Vagina (tissue), 2 donors: ENCODE results near the gene RNF213.

Experiments
- POLR2A ChIP-seq, 2 donors: fragments of 450-650 bp; IDR thresholded peaks; one replicate each; pipeline ENCODE4 v1.6.1; 2017; ENCODE audit warnings: antibody characterized with exemption in 2 of 2, mild to moderate bottlenecking in 2 of 2, moderate library complexity in 2 of 2
- POLR2AphosphoS5 ChIP-seq, 2 donors: sonication (generic); formaldehyde crosslinking; IDR thresholded peaks; one replicate each; pipeline ENCODE4 v1.9.0; 2017; ENCODE audit warnings: antibody characterized with exemption in 2 of 2, mild to moderate bottlenecking in 2 of 2, low read depth in 1 of 2; ENCODE audit not compliant: insufficient read depth in 1 of 2
- TF ChIP-seq, protein P1 (sequence below), 3 experiments: fragments of 450-650 bp in 2 of 3; fragments of 200-600 bp in 1 of 3; sonication (generic) in 1 of 3; IDR thresholded peaks; one replicate each; pipeline ENCODE4 v1.5.1; 2017 to 2019; ENCODE audit warnings: antibody characterized with exemption in 3 of 3, mild to moderate bottlenecking in 2 of 3, moderate library complexity in 2 of 3

DNA sequence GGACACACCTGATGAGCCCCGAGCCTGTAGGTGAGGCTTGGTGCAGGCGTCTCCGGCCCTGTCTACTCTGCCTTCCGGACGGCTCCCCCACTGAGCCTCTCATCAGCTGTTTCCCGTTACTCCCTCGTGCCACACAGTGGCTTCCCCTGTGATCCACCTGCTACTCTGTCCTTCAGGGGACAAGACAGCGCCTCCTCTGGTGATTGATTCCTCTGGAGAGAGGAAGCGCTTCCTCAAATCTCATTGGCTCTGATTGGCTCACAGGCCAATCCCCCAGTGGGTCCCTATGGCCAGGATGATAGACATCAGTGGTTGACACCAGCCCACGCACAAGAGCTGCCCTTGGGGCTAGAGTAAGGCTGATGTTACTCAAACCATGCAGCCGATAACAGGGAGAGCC, 24.0 kb downstream of the RNF213 start:
- TF ChIP-seq, protein P1, sequence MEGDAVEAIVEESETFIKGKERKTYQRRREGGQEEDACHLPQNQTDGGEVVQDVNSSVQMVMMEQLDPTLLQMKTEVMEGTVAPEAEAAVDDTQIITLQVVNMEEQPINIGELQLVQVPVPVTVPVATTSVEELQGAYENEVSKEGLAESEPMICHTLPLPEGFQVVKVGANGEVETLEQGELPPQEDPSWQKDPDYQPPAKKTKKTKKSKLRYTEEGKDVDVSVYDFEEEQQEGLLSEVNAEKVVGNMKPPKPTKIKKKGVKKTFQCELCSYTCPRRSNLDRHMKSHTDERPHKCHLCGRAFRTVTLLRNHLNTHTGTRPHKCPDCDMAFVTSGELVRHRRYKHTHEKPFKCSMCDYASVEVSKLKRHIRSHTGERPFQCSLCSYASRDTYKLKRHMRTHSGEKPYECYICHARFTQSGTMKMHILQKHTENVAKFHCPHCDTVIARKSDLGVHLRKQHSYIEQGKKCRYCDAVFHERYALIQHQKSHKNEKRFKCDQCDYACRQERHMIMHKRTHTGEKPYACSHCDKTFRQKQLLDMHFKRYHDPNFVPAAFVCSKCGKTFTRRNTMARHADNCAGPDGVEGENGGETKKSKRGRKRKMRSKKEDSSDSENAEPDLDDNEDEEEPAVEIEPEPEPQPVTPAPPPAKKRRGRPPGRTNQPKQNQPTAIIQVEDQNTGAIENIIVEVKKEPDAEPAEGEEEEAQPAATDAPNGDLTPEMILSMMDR (IDR thresholded peaks at IDR 0.05), result no peak
- no peak for TF ChIP-seq POLR2AphosphoS5 (IDR thresholded peaks at IDR 0.05; ENCODE audit: insufficient read depth in 1 of 2, low read depth in 1 of 2)
- TF ChIP-seq POLR2A (IDR thresholded peaks at IDR 0.05), result no peak
